ENCODE results near the gene OBSCN.

DNA sequence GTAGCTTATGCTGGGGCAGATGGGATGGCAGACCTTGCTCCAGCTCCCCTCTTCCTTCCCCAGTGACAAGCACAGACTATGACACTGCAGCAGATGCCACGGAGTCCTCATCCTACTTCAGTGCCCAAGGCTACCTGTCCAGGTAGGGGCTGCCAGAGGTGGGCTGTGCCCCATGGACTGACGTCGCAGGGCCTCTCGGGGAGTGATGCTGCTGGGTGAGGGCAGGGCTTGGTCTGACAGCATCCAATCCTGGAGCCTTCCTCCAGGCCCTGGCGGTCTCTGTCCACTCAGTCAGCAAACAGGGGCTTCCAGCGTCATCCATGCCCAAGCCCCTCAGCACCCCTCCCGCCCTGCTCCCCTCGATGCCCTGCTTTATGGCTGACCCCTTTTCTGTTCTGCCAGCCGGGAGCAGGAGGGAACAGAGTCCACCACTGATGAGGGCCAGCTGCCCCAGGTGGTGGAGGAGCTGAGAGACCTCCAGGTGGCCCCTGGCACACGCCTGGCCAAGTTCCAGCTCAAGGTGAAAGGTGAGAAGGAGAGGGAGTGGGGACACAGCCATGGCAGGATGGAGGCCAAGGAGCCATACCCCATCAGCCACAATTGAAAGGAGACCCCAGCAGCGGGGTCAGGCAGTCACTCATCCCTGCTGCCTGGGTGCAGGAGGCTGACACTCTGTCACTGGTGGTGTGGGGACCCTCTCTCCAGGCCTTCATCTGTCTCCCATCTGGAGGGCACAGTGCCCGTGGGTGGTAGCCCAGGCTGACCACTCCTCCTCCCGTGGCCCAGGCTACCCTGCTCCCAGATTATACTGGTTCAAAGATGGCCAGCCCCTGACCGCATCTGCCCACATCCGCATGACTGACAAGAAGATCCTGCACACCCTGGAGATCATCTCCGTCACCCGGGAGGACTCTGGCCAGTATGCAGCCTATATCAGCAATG lies 125.2 kb downstream of the OBSCN start:
- TF ChIP-seq EZH2phosphoT487 (IDR thresholded peaks at IDR 0.05; ENCODE audit: borderline replicate concordance, low read depth, low read length): no peak
- TF ChIP-seq, protein P1, sequence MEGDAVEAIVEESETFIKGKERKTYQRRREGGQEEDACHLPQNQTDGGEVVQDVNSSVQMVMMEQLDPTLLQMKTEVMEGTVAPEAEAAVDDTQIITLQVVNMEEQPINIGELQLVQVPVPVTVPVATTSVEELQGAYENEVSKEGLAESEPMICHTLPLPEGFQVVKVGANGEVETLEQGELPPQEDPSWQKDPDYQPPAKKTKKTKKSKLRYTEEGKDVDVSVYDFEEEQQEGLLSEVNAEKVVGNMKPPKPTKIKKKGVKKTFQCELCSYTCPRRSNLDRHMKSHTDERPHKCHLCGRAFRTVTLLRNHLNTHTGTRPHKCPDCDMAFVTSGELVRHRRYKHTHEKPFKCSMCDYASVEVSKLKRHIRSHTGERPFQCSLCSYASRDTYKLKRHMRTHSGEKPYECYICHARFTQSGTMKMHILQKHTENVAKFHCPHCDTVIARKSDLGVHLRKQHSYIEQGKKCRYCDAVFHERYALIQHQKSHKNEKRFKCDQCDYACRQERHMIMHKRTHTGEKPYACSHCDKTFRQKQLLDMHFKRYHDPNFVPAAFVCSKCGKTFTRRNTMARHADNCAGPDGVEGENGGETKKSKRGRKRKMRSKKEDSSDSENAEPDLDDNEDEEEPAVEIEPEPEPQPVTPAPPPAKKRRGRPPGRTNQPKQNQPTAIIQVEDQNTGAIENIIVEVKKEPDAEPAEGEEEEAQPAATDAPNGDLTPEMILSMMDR (conservative IDR thresholded peaks at IDR 0.05; ENCODE audit: low read length): no peak

Measured in OCI-LY7 (cell line).